ENCODE measurements around the gene PEX5. TPM values are rescaled to one million over a fixed set of nuclear protein-coding genes. Genes with fewer than 3 reads are reported as not detected.

Gene PEX5
- total and polyA plus RNA-seq, 2 of the 8 experiments (the other 6 are each of a cell fraction or from before 2014, with no cell fraction given) = 16.8 to 50.5 TPM

GRCh38 chr12:7146228-7146627, 43.3 kb upstream of the PEX5 start (continued):
- TF ChIP-seq CHD7 (IDR thresholded peaks at IDR 0.05; ENCODE audit: insufficient replicate concordance, low read length) = no peak
- no peak for TF ChIP-seq POLR2A (IDR thresholded peaks at IDR 0.05; ENCODE audit: control extremely low read depth in 1 of 2, low read depth in 2 of 2, low read length in 2 of 2)
